ENCODE measurements around the gene CDC25B. TPM values are rescaled to one million over a fixed set of nuclear protein-coding genes. Genes with fewer than 3 reads are reported as not detected.
A peak's percentile ranks its signal among the peaks of the same experiment; 100 is the strongest.

The CDC25B gene
- total and polyA plus RNA-seq, 2 of the 13 experiments (the other 11 are each of a cell fraction or from before 2014, with no cell fraction given) = 14.5 to 19.4 TPM

DNA sequence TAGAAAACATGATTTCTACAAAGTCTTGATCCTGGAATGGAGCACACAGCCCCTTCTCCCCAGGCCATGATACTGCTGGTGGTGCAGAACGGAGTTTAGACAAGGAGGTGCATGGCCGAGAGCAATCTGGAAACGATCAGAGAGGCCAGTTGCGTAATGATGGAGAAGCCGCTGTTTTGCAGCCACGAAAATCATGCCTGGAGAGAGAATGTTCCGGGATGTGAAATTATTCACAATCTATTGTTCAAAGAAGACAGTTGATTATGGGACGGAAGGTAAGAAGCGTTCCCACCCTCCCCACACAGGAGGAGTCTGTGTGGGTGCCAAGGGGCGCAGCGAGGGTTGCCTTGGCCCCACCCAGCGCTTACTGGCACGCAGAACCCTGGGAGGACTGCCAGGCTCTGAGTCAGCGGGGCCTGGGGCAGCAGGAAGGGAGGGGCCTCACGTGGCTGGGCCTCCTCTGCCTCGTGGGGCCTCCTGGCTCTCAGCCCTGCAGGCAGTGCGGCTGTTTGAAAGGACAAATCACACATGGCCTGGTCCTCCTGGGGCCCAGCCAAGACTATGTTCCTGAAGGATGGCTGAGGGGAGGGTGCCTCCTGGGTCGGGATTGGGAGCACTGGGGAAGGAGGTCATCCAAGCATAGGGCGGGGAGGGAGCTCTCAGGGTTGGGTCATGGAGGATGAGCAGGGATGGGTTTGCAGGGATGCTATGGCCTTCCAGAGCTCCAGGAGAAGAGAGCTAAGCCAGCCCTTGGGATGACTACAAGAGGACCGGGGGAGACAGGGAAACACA, 15.6 kb downstream of the CDC25B start (continued):
- TF ChIP-seq, protein P1, sequence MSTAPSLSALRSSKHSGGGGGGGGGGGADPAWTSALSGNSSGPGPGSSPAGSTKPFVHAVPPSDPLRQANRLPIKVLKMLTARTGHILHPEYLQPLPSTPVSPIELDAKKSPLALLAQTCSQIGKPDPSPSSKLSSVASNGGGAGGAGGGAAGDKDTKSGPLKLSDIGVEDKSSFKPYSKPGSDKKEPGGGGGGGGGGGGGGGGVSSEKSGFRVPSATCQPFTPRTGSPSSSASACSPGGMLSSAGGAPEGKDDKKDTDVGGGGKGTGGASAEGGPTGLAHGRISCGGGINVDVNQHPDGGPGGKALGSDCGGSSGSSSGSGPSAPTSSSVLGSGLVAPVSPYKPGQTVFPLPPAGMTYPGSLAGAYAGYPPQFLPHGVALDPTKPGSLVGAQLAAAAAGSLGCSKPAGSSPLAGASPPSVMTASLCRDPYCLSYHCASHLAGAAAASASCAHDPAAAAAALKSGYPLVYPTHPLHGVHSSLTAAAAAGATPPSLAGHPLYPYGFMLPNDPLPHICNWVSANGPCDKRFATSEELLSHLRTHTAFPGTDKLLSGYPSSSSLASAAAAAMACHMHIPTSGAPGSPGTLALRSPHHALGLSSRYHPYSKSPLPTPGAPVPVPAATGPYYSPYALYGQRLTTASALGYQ (CRISPR knock-in tag; IDR thresholded peaks at IDR 0.05) = peak; percentile 90
- TF ChIP-seq, protein P2, sequence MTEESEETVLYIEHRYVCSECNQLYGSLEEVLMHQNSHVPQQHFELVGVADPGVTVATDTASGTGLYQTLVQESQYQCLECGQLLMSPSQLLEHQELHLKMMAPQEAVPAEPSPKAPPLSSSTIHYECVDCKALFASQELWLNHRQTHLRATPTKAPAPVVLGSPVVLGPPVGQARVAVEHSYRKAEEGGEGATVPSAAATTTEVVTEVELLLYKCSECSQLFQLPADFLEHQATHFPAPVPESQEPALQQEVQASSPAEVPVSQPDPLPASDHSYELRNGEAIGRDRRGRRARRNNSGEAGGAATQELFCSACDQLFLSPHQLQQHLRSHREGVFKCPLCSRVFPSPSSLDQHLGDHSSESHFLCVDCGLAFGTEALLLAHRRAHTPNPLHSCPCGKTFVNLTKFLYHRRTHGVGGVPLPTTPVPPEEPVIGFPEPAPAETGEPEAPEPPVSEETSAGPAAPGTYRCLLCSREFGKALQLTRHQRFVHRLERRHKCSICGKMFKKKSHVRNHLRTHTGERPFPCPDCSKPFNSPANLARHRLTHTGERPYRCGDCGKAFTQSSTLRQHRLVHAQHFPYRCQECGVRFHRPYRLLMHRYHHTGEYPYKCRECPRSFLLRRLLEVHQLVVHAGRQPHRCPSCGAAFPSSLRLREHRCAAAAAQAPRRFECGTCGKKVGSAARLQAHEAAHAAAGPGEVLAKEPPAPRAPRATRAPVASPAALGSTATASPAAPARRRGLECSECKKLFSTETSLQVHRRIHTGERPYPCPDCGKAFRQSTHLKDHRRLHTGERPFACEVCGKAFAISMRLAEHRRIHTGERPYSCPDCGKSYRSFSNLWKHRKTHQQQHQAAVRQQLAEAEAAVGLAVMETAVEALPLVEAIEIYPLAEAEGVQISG (CRISPR knock-in tag; IDR thresholded peaks at IDR 0.05) = peak; percentile 93
- peak; percentile 60 for TF ChIP-seq PCBP2 (optimal IDR thresholded peaks at IDR 0.05; ENCODE audit: low read depth, low read length, poor library complexity, severe bottlenecking)
- TF ChIP-seq, protein P3, sequence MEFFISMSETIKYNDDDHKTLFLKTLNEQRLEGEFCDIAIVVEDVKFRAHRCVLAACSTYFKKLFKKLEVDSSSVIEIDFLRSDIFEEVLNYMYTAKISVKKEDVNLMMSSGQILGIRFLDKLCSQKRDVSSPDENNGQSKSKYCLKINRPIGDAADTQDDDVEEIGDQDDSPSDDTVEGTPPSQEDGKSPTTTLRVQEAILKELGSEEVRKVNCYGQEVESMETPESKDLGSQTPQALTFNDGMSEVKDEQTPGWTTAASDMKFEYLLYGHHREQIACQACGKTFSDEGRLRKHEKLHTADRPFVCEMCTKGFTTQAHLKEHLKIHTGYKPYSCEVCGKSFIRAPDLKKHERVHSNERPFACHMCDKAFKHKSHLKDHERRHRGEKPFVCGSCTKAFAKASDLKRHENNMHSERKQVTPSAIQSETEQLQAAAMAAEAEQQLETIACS (CRISPR knock-in tag; IDR thresholded peaks at IDR 0.05) = peak; percentile 68; the same call in 1 of the 2 replicates
- TF ChIP-seq, protein P4, sequence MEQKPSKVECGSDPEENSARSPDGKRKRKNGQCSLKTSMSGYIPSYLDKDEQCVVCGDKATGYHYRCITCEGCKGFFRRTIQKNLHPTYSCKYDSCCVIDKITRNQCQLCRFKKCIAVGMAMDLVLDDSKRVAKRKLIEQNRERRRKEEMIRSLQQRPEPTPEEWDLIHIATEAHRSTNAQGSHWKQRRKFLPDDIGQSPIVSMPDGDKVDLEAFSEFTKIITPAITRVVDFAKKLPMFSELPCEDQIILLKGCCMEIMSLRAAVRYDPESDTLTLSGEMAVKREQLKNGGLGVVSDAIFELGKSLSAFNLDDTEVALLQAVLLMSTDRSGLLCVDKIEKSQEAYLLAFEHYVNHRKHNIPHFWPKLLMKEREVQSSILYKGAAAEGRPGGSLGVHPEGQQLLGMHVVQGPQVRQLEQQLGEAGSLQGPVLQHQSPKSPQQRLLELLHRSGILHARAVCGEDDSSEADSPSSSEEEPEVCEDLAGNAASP (CRISPR knock-in tag; IDR thresholded peaks at IDR 0.05; ENCODE audit: borderline replicate concordance) = peak; percentile 88
- no peak; the same call in 1 of the 2 replicates for TF ChIP-seq ZKSCAN5 (CRISPR knock-in tag; IDR thresholded peaks at IDR 0.05)
- TF ChIP-seq KLF6 (CRISPR knock-in tag; IDR thresholded peaks at IDR 0.05) = peak; percentile 99
- no peak; the same call in 1 of the 2 replicates for TF ChIP-seq ZBTB7A (CRISPR knock-in tag; IDR thresholded peaks at IDR 0.05)
- peak; percentile 94 for TF ChIP-seq ELF3 (CRISPR knock-in tag; IDR thresholded peaks at IDR 0.05)
- TF ChIP-seq ZNF839 (CRISPR knock-in tag; IDR thresholded peaks at IDR 0.05; ENCODE audit: borderline replicate concordance) = peak; percentile 88; the same call in 1 of the 2 replicates
- TF ChIP-seq, protein P5, sequence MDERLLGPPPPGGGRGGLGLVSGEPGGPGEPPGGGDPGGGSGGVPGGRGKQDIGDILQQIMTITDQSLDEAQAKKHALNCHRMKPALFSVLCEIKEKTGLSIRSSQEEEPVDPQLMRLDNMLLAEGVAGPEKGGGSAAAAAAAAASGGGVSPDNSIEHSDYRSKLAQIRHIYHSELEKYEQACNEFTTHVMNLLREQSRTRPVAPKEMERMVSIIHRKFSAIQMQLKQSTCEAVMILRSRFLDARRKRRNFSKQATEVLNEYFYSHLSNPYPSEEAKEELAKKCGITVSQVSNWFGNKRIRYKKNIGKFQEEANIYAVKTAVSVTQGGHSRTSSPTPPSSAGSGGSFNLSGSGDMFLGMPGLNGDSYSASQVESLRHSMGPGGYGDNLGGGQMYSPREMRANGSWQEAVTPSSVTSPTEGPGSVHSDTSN (CRISPR knock-in tag; IDR thresholded peaks at IDR 0.05) = no peak
- no peak for TF ChIP-seq ZNF703 (CRISPR knock-in tag; IDR thresholded peaks at IDR 0.05; ENCODE audit: borderline replicate concordance)
- peak; percentile 87; the same call in 1 of the 2 replicates for TF ChIP-seq REL (CRISPR knock-in tag; conservative IDR thresholded peaks at IDR 0.05)
- TF ChIP-seq ZSCAN30 (CRISPR knock-in tag; IDR thresholded peaks at IDR 0.05) = no peak
- TF ChIP-seq, protein P6, sequence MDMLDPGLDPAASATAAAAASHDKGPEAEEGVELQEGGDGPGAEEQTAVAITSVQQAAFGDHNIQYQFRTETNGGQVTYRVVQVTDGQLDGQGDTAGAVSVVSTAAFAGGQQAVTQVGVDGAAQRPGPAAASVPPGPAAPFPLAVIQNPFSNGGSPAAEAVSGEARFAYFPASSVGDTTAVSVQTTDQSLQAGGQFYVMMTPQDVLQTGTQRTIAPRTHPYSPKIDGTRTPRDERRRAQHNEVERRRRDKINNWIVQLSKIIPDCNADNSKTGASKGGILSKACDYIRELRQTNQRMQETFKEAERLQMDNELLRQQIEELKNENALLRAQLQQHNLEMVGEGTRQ (IDR thresholded peaks at IDR 0.05; ENCODE audit: low read depth, low read length) = peak; percentile 66; the same call in 1 of the 2 replicates
- TF ChIP-seq, protein P6 (CRISPR knock-in tag; IDR thresholded peaks at IDR 0.05; ENCODE audit: borderline replicate concordance) = peak; percentile 72
- no peak for TF ChIP-seq ZNF260 (CRISPR knock-in tag; IDR thresholded peaks at IDR 0.05; ENCODE audit: borderline replicate concordance, low read depth)

Measured in HepG2 (cell line).